Measurements from ENCODE around the gene DAZAP1. TPM values are rescaled to one million over a fixed set of nuclear protein-coding genes. Genes with fewer than 3 reads are reported as not detected.

Gene DAZAP1
- total RNA-seq, 2 experiments from 2014 or later: 248 to 347 TPM

GRCh38 chr19:1461862-1462261 lies 54.5 kb downstream of the DAZAP1 start:
- intact Hi-C loops (cut with DNase I, micrococcal nuclease): no loop called here
- ChIA-PET POLR2A (interaction anchor here (0.7 kb wide), 1 partner anchor 384 kb away, joined by 4 read pairs; no protein-coding TSS in a partner anchor), CTCF (no interaction called here)
- no peaks in the 10 kb centered on the region for H3K36me3 Mint-ChIP-seq (ENCODE audit: low read depth)
- H3K27ac Mint-ChIP-seq: no peak overlapping the region
- peaks cover 12% of the 10 kb centered on the region for H3K27me3 Mint-ChIP-seq
- DNase-seq (no peak), ATAC-seq (no peak)
- no peak overlapping the region for H3K4me3 Mint-ChIP-seq
- H3K4me1 Mint-ChIP-seq: peaks cover 3% of the 10 kb centered on the region
- H3K9me3 Mint-ChIP-seq (ENCODE audit: low read depth): no peaks in the 10 kb centered on the region

DNA sequence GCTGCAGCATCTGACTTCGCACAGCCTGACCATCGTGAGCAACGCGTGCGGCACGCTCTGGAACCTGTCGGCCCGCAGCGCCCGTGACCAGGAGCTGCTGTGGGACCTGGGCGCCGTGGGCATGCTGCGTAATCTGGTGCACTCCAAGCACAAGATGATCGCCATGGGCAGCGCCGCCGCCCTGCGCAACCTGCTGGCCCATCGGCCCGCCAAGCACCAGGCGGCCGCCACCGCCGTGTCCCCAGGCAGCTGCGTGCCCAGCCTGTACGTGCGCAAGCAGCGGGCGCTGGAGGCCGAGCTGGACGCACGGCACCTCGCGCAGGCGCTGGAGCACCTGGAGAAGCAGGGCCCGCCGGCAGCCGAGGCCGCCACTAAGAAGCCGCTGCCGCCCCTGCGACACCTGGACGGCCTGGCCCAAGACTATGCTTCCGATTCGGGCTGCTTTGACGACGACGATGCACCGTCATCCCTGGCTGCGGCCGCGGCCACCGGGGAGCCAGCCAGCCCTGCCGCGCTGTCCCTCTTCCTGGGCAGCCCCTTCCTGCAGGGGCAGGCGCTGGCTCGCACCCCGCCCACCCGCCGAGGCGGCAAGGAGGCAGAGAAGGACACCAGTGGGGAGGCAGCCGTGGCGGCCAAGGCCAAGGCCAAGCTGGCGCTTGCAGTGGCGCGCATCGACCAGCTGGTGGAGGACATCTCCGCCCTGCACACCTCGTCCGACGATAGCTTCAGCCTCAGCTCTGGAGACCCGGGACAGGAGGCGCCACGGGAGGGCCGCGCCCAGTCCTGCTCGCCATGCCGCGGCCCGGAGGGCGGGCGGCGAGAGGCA lies 58.0 kb downstream of the DAZAP1 start:
- POLR2A ChIA-PET: no interaction called here
- no peak overlapping the region for H3K4me3 Mint-ChIP-seq
- H3K27ac Mint-ChIP-seq: no peak overlapping the region
- H3K4me1 Mint-ChIP-seq: peaks cover 3% of the 10 kb centered on the region
- H3K27me3 Mint-ChIP-seq: peaks cover 3% of the 10 kb centered on the region
- CTCF ChIA-PET: interaction anchor here (0.6 to 3.4 kb wide), 3 partner anchors 13 to 287 kb away, joined by 3 to 17 read pairs (median 3); no protein-coding TSS in a partner anchor
- no peaks in the 10 kb centered on the region for H3K36me3 Mint-ChIP-seq (ENCODE audit: low read depth)
- DNase-seq (peak; percentile 63), ATAC-seq (no peak)
- intact Hi-C loops (cut with DNase I, micrococcal nuclease): loop anchor here in 1 of 2 experiments (5.0 kb wide), 1 partner anchor 297 kb away; no protein-coding TSS in a partner anchor
- H3K9me3 Mint-ChIP-seq (ENCODE audit: low read depth): no peaks in the 10 kb centered on the region

- Mint-ChIP-seq H3K9me3 (ENCODE audit: low read depth) (no peaks in the 10 kb centered on the region), H3K36me3 (ENCODE audit: low read depth) (no peaks in the 10 kb centered on the region)
- POLR2A ChIA-PET: interaction anchor here (1.5 kb wide), 1 partner anchor 10 kb away, joined by 6 read pairs; no protein-coding TSS in a partner anchor
These were observed 58.7 kb downstream of the DAZAP1 start for GRCh38 chr19:1466018-1466460.

DNA sequence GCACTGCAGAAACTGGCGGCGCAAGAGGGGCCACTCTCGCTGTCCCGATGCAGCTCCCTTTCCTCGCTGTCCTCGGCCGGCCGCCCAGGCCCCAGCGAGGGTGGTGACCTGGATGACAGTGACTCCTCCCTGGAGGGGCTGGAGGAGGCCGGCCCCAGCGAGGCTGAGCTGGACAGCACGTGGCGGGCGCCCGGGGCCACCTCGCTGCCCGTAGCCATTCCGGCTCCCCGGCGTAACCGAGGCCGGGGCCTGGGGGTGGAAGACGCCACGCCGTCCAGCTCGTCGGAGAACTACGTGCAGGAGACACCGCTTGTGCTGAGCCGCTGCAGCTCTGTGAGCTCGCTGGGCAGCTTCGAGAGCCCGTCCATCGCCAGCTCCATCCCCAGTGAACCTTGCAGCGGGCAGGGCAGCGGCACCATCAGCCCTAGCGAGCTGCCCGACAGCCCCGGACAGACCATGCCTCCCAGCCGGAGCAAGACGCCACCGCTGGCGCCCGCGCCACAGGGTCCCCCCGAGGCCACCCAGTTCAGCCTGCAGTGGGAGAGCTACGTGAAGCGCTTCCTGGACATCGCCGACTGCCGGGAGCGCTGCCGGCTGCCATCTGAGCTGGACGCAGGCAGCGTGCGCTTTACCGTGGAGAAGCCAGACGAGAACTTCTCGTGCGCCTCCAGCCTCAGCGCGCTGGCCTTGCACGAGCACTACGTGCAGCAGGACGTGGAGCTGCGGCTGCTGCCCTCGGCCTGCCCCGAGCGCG lies 59.3 kb downstream of the DAZAP1 start:
- intact Hi-C loops (cut with DNase I, micrococcal nuclease): loop anchor here in 1 of 2 experiments (5.0 kb wide), 1 partner anchor 296 kb away; no protein-coding TSS in a partner anchor
- H3K4me3 Mint-ChIP-seq: no peak overlapping the region
- peaks cover 5% of the 10 kb centered on the region for H3K4me1 Mint-ChIP-seq
- peaks cover 3% of the 10 kb centered on the region for H3K27me3 Mint-ChIP-seq
- no peak for ATAC-seq
- H3K36me3 Mint-ChIP-seq (ENCODE audit: low read depth): no peaks in the 10 kb centered on the region
- ChIA-PET POLR2A (interaction anchor here (0.6 to 1.5 kb wide), 2 partner anchors 11 to 621 kb away, joined by 3 to 6 read pairs; no protein-coding TSS in a partner anchor), CTCF (interaction anchor here (3.4 kb wide), 1 partner anchor 22 kb away, joined by 17 read pairs; no protein-coding TSS in a partner anchor)
- no peaks in the 10 kb centered on the region for H3K9me3 Mint-ChIP-seq (ENCODE audit: low read depth)
- H3K27ac Mint-ChIP-seq: no peak overlapping the region
- no peak for DNase-seq

More at GRCh38 chr19:1466018-1466460, 58.7 kb downstream of the DAZAP1 start:
- CTCF ChIA-PET: interaction anchor here (1.0 to 3.4 kb wide), 2 partner anchors 13 to 21 kb away, joined by 3 to 17 read pairs; no protein-coding TSS in a partner anchor
- intact Hi-C loops (cut with DNase I, micrococcal nuclease): loop anchor here in 1 of 2 experiments (5.0 kb wide), 1 partner anchor 296 kb away; no protein-coding TSS in a partner anchor
- ATAC-seq: no peak
- Mint-ChIP-seq H3K4me3 (no peak overlapping the region), H3K27me3 (peaks cover 3% of the 10 kb centered on the region), H3K27ac (no peak overlapping the region), H3K4me1 (peaks cover 3% of the 10 kb centered on the region)
- DNase-seq: no peak

DNA sequence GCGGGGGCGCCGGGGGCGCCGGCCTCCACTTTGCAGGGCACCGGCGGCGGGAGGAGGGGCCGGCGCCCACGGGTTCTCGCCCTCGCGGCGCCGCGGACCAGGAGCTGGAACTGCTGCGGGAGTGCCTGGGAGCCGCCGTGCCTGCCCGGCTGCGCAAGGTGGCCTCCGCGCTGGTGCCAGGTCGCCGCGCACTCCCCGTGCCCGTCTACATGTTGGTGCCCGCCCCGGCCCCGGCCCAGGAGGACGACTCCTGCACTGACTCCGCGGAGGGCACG lies 59.8 kb downstream of the DAZAP1 start:
- Mint-ChIP-seq H3K4me3 (no peak overlapping the region), H3K27me3 (peaks cover 3% of the 10 kb centered on the region), H3K36me3 (ENCODE audit: low read depth) (no peaks in the 10 kb centered on the region), H3K27ac (no peak overlapping the region), H3K9me3 (ENCODE audit: low read depth) (no peaks in the 10 kb centered on the region), H3K4me1 (peaks cover 5% of the 10 kb centered on the region)
- POLR2A ChIA-PET: interaction anchor here (1.5 kb wide), 1 partner anchor 12 kb away, joined by 6 read pairs; no protein-coding TSS in a partner anchor
- intact Hi-C loops (cut with DNase I, micrococcal nuclease): loop anchor here in 1 of 2 experiments (5.0 kb wide), 1 partner anchor 295 kb away; no protein-coding TSS in a partner anchor
- no peak for DNase-seq
- CTCF ChIA-PET: interaction anchor here (3.4 kb wide), 1 partner anchor 23 kb away, joined by 17 read pairs; no protein-coding TSS in a partner anchor
- no peak for ATAC-seq

DNA sequence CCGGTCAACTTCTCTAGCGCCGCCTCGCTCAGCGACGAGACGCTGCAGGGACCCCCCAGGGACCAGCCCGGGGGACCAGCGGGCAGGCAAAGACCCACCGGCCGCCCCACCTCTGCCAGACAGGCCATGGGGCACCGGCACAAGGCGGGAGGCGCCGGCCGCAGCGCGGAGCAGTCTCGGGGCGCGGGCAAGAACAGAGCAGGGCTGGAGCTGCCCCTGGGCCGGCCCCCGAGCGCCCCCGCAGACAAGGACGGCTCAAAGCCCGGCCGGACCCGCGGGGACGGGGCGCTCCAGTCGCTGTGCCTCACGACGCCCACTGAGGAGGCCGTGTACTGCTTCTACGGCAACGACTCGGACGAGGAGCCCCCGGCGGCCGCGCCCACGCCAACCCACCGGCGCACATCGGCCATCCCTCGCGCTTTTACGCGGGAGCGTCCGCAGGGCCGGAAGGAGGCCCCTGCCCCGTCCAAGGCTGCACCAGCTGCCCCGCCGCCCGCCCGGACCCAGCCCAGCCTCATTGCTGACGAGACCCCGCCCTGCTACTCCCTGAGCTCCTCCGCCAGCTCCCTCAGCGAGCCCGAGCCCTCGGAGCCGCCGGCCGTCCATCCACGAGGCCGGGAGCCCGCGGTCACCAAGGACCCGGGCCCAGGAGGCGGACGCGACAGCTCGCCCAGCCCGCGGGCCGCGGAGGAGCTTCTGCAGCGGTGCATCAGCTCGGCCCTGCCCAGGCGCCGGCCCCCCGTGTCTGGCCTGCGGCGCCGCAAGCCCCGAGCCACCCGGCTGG lies 60.3 kb downstream of the DAZAP1 start:
- Mint-ChIP-seq H3K4me3 (no peak overlapping the region), H3K4me1 (peaks cover 5% of the 10 kb centered on the region), H3K36me3 (ENCODE audit: low read depth) (no peaks in the 10 kb centered on the region), H3K27me3 (peaks cover 3% of the 10 kb centered on the region), H3K9me3 (ENCODE audit: low read depth) (no peaks in the 10 kb centered on the region), H3K27ac (no peak overlapping the region)
- ChIA-PET CTCF (interaction anchor here (3.4 kb wide), 1 partner anchor 23 kb away, joined by 17 read pairs; no protein-coding TSS in a partner anchor), POLR2A (interaction anchor here (1.5 kb wide), 1 partner anchor 12 kb away, joined by 6 read pairs; no protein-coding TSS in a partner anchor)
- intact Hi-C loops (cut with DNase I, micrococcal nuclease): loop anchor here (2.0 to 5.0 kb wide), 2 partner anchors 281 to 295 kb away; no protein-coding TSS in a partner anchor
- no peak for ATAC-seq
- no peak for DNase-seq

DNA sequence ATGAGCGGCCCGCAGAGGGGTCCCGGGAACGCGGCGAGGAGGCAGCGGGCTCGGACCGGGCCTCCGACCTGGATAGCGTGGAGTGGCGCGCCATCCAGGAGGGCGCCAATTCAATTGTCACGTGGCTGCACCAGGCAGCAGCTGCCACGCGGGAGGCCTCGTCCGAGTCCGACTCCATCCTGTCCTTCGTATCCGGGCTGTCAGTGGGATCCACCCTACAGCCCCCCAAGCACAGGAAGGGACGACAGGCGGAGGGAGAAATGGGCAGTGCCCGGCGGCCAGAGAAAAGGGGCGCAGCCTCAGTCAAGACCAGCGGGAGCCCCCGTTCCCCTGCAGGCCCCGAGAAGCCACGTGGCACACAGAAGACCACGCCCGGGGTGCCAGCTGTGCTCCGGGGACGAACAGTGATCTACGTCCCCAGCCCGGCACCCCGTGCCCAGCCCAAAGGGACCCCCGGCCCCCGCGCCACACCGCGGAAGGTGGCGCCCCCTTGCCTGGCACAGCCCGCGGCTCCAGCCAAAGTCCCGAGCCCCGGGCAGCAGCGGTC lies 61.0 kb downstream of the DAZAP1 start:
- ChIA-PET CTCF (interaction anchor here (0.6 to 3.4 kb wide), 3 partner anchors 10 to 321 kb away, joined by 3 to 17 read pairs (median 3); no protein-coding TSS in a partner anchor), POLR2A (no interaction called here)
- intact Hi-C loops (cut with DNase I, micrococcal nuclease): loop anchor here (2.0 to 5.0 kb wide), 2 partner anchors 280 to 294 kb away; no protein-coding TSS in a partner anchor
- H3K27me3 Mint-ChIP-seq: peaks cover 3% of the 10 kb centered on the region
- no peak overlapping the region for H3K27ac Mint-ChIP-seq
- H3K9me3 Mint-ChIP-seq (ENCODE audit: low read depth): no peaks in the 10 kb centered on the region
- no peaks in the 10 kb centered on the region for H3K36me3 Mint-ChIP-seq (ENCODE audit: low read depth)
- no peak for DNase-seq
- ATAC-seq: no peak
- peak overlapping the region; percentile 21 for H3K4me3 Mint-ChIP-seq
- peaks cover 5% of the 10 kb centered on the region for H3K4me1 Mint-ChIP-seq

GRCh38 chr19:1468821-1469254 lies 61.5 kb downstream of the DAZAP1 start:
- DNase-seq (peak; percentile 68), ATAC-seq (peak; percentile 5)
- Mint-ChIP-seq H3K4me1 (peaks cover 5% of the 10 kb centered on the region), H3K27me3 (peaks cover 3% of the 10 kb centered on the region), H3K27ac (no peak overlapping the region), H3K4me3 (no peak overlapping the region), H3K36me3 (ENCODE audit: low read depth) (no peaks in the 10 kb centered on the region), H3K9me3 (ENCODE audit: low read depth) (no peaks in the 10 kb centered on the region)
- POLR2A ChIA-PET: no interaction called here
- intact Hi-C loops (cut with DNase I, micrococcal nuclease): loop anchor here (2.0 to 5.0 kb wide), 2 partner anchors 280 to 293 kb away; no protein-coding TSS in a partner anchor
- CTCF ChIA-PET: interaction anchor here (0.6 to 1.2 kb wide), 3 partner anchors 11 to 321 kb away, joined by 3 read pairs; no protein-coding TSS in a partner anchor

DNA sequence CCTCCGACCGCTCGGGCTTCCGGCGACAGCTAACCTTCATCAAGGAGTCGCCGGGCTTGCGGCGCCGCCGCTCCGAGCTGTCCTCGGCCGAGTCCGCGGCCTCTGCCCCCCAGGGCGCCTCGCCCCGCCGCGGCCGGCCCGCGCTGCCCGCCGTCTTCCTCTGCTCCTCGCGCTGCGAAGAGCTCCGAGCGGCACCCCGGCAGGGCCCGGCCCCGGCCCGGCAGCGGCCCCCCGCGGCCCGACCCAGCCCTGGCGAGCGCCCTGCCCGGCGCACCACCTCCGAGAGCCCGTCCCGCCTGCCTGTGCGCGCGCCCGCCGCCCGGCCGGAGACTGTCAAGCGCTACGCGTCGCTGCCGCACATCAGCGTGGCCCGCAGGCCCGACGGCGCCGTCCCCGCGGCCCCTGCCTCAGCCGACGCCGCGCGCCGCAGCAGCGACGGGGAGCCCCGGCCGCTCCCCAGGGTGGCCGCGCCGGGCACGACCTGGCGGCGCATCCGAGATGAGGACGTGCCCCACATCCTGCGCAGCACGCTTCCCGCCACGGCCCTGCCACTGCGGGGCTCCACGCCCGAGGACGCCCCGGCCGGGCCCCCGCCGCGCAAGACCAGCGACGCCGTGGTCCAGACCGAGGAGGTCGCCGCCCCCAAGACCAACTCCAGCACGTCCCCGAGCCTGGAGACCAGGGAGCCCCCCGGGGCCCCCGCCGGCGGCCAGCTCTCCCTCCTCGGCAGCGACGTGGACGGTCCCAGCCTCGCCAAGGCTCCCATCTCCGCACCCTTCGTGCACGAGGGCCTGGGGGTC lies 62.1 kb downstream of the DAZAP1 start:
- ChIA-PET POLR2A (no interaction called here), CTCF (interaction anchor here (1.1 to 1.2 kb wide), 2 partner anchors 11 to 25 kb away, joined by 3 read pairs; no protein-coding TSS in a partner anchor)
- ATAC-seq (peak; percentile 23), DNase-seq (peak; percentile 57)
- Mint-ChIP-seq H3K27ac (no peak overlapping the region), H3K4me1 (peaks cover 5% of the 10 kb centered on the region), H3K4me3 (peak overlapping the region; percentile 54), H3K9me3 (ENCODE audit: low read depth) (no peaks in the 10 kb centered on the region), H3K36me3 (ENCODE audit: low read depth) (no peaks in the 10 kb centered on the region), H3K27me3 (peaks cover 3% of the 10 kb centered on the region)
- intact Hi-C loops (cut with DNase I, micrococcal nuclease): loop anchor here (2.0 to 5.0 kb wide), 2 partner anchors 279 to 293 kb away; no protein-coding TSS in a partner anchor

DNA sequence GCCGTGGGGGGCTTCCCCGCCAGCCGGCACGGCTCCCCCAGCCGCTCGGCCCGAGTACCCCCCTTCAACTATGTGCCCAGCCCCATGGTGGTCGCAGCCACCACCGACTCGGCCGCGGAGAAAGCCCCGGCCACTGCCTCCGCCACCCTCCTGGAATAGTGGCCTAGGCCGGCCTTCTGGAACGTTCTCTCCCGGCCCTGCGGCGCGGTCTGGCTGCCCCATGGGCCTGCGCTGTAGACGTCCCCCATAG lies 62.6 kb downstream of the DAZAP1 start:
- Mint-ChIP-seq H3K27me3 (peaks cover 3% of the 10 kb centered on the region), H3K36me3 (ENCODE audit: low read depth) (no peaks in the 10 kb centered on the region), H3K9me3 (ENCODE audit: low read depth) (no peaks in the 10 kb centered on the region), H3K27ac (no peak overlapping the region), H3K4me1 (peaks cover 5% of the 10 kb centered on the region), H3K4me3 (peak overlapping the region; percentile 54)
- no peak for ATAC-seq
- ChIA-PET CTCF (no interaction called here), POLR2A (no interaction called here)
- no peak for DNase-seq
- intact Hi-C loops (cut with DNase I, micrococcal nuclease): no loop called here
